Tibial artery (tissue), 4 donors: ENCODE data around the gene ARPC1A.

ENCODE experiments used
- DNase-seq, 2 donors: peaks; one replicate each; pipeline ENCODE4 v3.0.0-alpha.2; 2019
- H3K27ac ChIP-seq, 2 donors: fragments of 200-600 bp; sonication (generic) in 1 of 2; 1 replicate in 1 of 2; 2 replicates in 1 of 2; pipeline ENCODE4 v1.5.1; 2018 to 2019; ENCODE audit warnings: mild to moderate bottlenecking in 1 of 2
- H3K27me3 ChIP-seq, 2 donors: fragments of 200-600 bp; sonication (generic) in 1 of 2; one replicate each; pipeline versions ENCODE4 v1.5.1 to v1.6.0; 2016 to 2019
- H3K36me3 ChIP-seq, 3 donors: fragments of 200-600 bp; sonication (generic) in 2 of 3; one replicate each; pipeline ENCODE4 v1.5.1; 2016 to 2019; ENCODE audit warnings: mild to moderate bottlenecking in 2 of 3
- H3K4me1 ChIP-seq, 4 donors: fragments of 200-600 bp; sonication (generic) in 2 of 4; 1 replicate in 3 of 4; 2 replicates in 1 of 4; pipeline ENCODE4 v1.5.1; 2016 to 2019
- H3K4me3 ChIP-seq, 2 donors: fragments of 200-600 bp; sonication (generic) in 1 of 2; 1 replicate in 1 of 2; 2 replicates in 1 of 2; pipeline ENCODE4 v1.5.1; 2018 to 2019; ENCODE audit warnings: mild to moderate bottlenecking in 2 of 2
- H3K9me3 ChIP-seq, 3 donors: fragments of 200-600 bp; sonication (generic) in 1 of 3; one replicate each; pipeline ENCODE4 v1.5.1; 2016 to 2019
- intact Hi-C: fragments of 100-400 bp; cut with DNase I; formaldehyde crosslinking; loops from one replicate; pipeline ENCODE4 v1.15.0; 2023; ENCODE audit warnings: low total_unique reads
- TF ChIP-seq, protein P1 (sequence below), 2 experiments: fragments of 200-600 bp in 1 of 2; fragments of 450-650 bp in 1 of 2; IDR thresholded peaks; one replicate each; pipeline ENCODE4 v1.5.1; 2017 to 2019; ENCODE audit warnings: antibody characterized with exemption in 2 of 2, mild to moderate bottlenecking in 1 of 2, moderate library complexity in 1 of 2

ARPC1A gene

DNA sequence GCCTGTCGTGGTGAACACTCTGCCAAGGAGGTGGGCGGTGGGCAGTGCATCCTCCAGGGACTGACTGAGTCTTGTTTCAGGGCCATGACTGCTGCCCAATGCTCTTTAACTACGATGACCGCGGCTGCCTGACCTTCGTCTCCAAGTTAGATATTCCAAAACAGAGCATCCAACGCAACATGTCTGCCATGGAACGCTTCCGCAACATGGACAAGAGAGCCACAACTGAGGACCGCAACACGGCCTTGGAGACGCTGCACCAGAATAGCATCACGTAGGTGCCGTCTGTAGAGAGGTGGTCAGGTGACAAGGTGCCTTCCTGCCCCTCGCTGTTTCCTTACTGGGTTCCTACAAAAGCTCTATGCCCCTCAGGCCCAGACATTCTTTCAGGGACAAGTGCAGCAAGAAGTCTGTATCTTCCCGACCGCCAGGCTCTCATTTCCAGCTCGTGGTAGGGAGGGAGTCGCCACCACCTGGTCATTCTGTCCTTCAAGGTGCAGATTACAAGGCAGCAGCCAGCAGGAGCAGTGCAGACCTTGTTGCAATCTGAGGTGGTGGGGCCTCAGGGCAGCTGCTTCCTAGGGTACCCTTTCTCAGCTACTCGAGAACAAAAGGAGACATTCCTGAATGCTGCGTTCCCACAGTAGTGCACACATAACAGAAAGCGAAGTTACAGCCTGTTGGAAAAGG lies 33.9 kb downstream of the ARPC1A start:
- Histone ChIP-seq H3K27me3 (no peaks in the 10 kb centered on the region), H3K4me1 (no peaks in the 10 kb centered on the region), H3K27ac (no peak overlapping the region), H3K4me3 (no peak overlapping the region), H3K9me3 (no peaks in the 10 kb centered on the region), H3K36me3 (peaks cover 88 to 100% (median 91%) of the 10 kb centered on the region in 3 donors)
- DNase-seq = no peak
- TF ChIP-seq, protein P1, sequence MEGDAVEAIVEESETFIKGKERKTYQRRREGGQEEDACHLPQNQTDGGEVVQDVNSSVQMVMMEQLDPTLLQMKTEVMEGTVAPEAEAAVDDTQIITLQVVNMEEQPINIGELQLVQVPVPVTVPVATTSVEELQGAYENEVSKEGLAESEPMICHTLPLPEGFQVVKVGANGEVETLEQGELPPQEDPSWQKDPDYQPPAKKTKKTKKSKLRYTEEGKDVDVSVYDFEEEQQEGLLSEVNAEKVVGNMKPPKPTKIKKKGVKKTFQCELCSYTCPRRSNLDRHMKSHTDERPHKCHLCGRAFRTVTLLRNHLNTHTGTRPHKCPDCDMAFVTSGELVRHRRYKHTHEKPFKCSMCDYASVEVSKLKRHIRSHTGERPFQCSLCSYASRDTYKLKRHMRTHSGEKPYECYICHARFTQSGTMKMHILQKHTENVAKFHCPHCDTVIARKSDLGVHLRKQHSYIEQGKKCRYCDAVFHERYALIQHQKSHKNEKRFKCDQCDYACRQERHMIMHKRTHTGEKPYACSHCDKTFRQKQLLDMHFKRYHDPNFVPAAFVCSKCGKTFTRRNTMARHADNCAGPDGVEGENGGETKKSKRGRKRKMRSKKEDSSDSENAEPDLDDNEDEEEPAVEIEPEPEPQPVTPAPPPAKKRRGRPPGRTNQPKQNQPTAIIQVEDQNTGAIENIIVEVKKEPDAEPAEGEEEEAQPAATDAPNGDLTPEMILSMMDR (IDR thresholded peaks at IDR 0.05) = no peak
- intact Hi-C loops = no loop called here

DNA sequence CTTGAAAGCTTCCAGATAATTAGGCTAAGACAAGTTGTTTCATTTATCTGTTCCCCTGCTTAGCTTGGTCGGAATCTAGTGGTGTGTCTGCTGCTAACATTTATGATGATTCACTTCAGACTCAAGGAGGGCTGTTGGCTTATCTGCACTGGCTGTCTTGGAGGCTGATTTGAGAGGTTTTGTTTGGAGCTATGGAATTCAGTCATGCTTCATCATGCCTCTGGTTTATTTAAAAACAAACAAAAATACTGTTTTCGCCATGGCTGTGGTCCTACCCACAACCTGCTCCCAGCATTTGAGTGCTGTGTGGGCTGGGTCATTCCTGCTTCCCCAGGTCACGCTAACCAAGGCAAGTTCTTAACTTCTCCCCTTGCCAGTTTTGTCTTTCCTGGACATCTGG lies 37.1 kb downstream of the ARPC1A start:
- no peak for DNase-seq
- Histone ChIP-seq H3K9me3 (no peaks in the 10 kb centered on the region), H3K4me3 (no peak overlapping the region), H3K4me1 (no peaks in the 10 kb centered on the region), H3K36me3 (peaks cover 83 to 99% (median 92%) of the 10 kb centered on the region in 3 donors), H3K27me3 (no peaks in the 10 kb centered on the region), H3K27ac (no peak overlapping the region)
- intact Hi-C loops = no loop called here
- TF ChIP-seq, protein P1 (IDR thresholded peaks at IDR 0.05) = no peak

GRCh38 chr7:99363286-99363685 lies 37.6 kb downstream of the ARPC1A start:
- H3K36me3 ChIP-seq = peaks cover 78 to 94% (median 87%) of the 10 kb centered on the region in 3 donors
- H3K27ac ChIP-seq = no peak overlapping the region
- intact Hi-C loops = no loop called here

DNA sequence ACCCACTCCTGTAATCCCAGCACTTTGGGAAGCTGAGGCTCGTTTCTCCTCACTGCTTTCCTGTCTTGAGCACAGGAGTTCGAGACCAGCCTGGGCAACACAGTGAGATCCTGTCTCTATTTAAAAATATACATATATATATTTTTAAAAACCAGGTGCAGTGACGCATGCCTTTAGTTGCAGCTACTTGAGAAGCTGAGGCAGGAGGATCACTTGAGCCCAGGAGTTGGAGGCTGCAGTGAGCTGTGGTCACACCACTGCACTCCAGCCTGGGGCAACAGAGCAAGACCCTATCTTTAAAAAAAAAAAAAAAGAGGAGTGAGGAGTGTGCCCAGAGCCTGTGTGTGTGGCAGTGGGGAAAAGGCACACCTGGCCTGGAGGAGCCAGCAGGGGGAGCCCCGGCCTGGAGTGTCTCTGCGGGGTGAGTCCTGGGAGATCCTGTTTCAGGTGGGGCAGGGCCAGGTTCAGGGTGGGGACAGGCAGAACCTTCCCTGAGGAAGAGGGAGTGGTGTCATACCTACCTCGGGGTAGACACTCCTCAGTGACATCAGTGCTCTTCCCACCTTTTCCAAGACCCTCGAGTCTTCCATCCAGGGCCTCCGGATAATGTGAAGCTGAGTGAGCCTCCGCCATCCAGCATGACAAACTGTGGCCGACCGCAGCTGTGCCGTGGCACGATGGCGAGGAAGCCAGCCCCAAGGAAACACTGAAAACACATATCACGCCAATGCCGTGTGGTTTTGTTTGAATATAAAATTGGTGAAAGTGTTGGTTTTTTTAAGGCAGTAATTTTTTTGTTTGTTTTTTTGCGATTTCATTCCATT lies 39.8 kb downstream of the ARPC1A start:
- Histone ChIP-seq H3K27ac (no peak overlapping the region), H3K27me3 (no peaks in the 10 kb centered on the region), H3K9me3 (no peaks in the 10 kb centered on the region), H3K4me1 (peaks cover 0 to 9% (median 2%) of the 10 kb centered on the region in 4 donors), H3K36me3 (peaks cover 56 to 86% (median 64%) of the 10 kb centered on the region in 3 donors), H3K4me3 (no peak overlapping the region)
- TF ChIP-seq, protein P1 (IDR thresholded peaks at IDR 0.05) = peak in 1 of 2 experiments; percentile 40
- intact Hi-C loops = no loop called here
- no peak for DNase-seq

More at GRCh38 chr7:99363286-99363685, 37.6 kb downstream of the ARPC1A start:
- TF ChIP-seq, protein P1 (IDR thresholded peaks at IDR 0.05) = no peak
- Histone ChIP-seq H3K9me3 (no peaks in the 10 kb centered on the region), H3K4me3 (no peak overlapping the region), H3K27me3 (no peaks in the 10 kb centered on the region), H3K4me1 (no peaks in the 10 kb centered on the region)
- DNase-seq = no peak

- peaks cover 0 to 10% (median 2%) of the 10 kb centered on the region in 4 donors for H3K4me1 ChIP-seq
- intact Hi-C loops = no loop called here
- no peaks in the 10 kb centered on the region for H3K9me3 ChIP-seq
- TF ChIP-seq, protein P1 (IDR thresholded peaks at IDR 0.05) = no peak
- H3K27me3 ChIP-seq = no peaks in the 10 kb centered on the region
- peaks cover 47 to 75% (median 53%) of the 10 kb centered on the region in 3 donors for H3K36me3 ChIP-seq
- H3K4me3 ChIP-seq = no peak overlapping the region
- no peak overlapping the region for H3K27ac ChIP-seq
- DNase-seq = no peak
Measured at GRCh38 chr7:99366646-99367045, 40.9 kb downstream of the ARPC1A start.
